GOT3 (cell line): Measurements from ENCODE around the gene LMF2.
"Not testable (repeated sequence)": the region's sequence is repeated elsewhere in the genome, so short reads cannot be mapped to it uniquely, and the experiment has no call there.

ENCODE experiments used
- DNase-seq: peaks from one replicate; lab custom pipeline; 2025; ENCODE audit warnings: mixed read lengths; lab: John Stamatoyannopoulos, UW

The LMF2 gene

GRCh38 chr22:50535113-50535512, 27.6 kb upstream of the LMF2 start:
- DNase-seq = no peak

GRCh38 chr22:50533856-50534711, 26.6 kb upstream of the LMF2 start:
- not testable (repeated sequence) for DNase-seq

GRCh38 chr22:50532824-50533796, 25.6 kb upstream of the LMF2 start:
- DNase-seq = no peak

- peak; percentile 17 for DNase-seq
Observed at GRCh38 chr22:50531962-50532674, 24.6 kb upstream of the LMF2 start.

GRCh38 chr22:50531546-50531961, 24.1 kb upstream of the LMF2 start:
- no peak for DNase-seq

GRCh38 chr22:50530877-50531545, 23.5 kb upstream of the LMF2 start:
- DNase-seq = peak; percentile 44

GRCh38 chr22:50530580-50530876, 23.0 kb upstream of the LMF2 start:
- peak; percentile 63 for DNase-seq

GRCh38 chr22:50529897-50530579, 22.5 kb upstream of the LMF2 start, which contains the start of gene TYMP:
TYMP (minus strand) TSS chr22:50530012; CDS start chr22:50529709, 303 bp downstream.
- DNase-seq = peak; percentile 63

GRCh38 chr22:50529416-50529896, 22.0 kb upstream of the LMF2 start:
- DNase-seq = no peak

GRCh38 chr22:50528682-50529415, 21.3 kb upstream of the LMF2 start:
- no peak for DNase-seq

GRCh38 chr22:50527921-50528681, 20.6 kb upstream of the LMF2 start:
- no peak for DNase-seq

GRCh38 chr22:50526834-50527801, 19.6 kb upstream of the LMF2 start:
- no peak for DNase-seq

- peak; percentile 67 for DNase-seq
Observed at GRCh38 chr22:50526108-50526833, 18.8 kb upstream of the LMF2 start.

- no peak for DNase-seq
Observed at GRCh38 chr22:50525858-50526107, 18.3 kb upstream of the LMF2 start.

GRCh38 chr22:50525104-50525857, 17.8 kb upstream of the LMF2 start, which contains the start of gene SCO2:
SCO2 (minus strand) TSS chr22:50525598; CDS start chr22:50524411, 1,187 bp downstream.
- DNase-seq = peak; percentile 92

GRCh38 chr22:50524676-50525103, 17.2 kb upstream of the LMF2 start:
- DNase-seq = no peak
